Measurements from ENCODE around the gene SLC4A4. TPM values are rescaled to one million over a fixed set of nuclear protein-coding genes. Genes with fewer than 3 reads are reported as not detected.
"Not testable (repeated sequence)": the region's sequence is repeated elsewhere in the genome, so short reads cannot be mapped to it uniquely, and the experiment has no call there.

Gene SLC4A4
- polyA plus RNA-seq, 1 donor = 11.2 TPM

DNA sequence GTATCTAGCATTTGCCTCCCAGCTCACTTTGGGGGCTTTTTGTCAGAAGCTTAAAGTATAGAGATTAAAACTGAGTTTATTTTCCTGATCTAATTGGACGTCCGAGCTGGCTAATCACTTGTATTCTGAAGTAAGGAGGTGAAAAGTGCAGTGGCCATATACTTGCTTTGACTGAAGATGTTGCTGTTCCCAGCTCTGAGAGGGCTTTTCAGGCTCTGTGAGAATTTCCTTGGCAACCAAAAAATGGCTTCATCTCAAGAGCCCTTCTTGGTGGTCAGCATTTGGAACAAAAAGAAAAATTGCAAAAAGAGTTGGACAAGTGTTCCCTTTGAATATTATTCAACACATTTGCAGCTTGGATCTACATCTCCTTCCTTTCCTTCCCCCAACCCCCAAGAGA lies 67.0 kb downstream of the SLC4A4 start:
- H3K27me3 ChIP-seq (ENCODE audit: control insufficient read depth, insufficient read depth, low read length) = no peaks in the 10 kb centered on the region
- no CpG with 5 or more reads among the region's 2 CpGs for WGBS (ENCODE audit: insufficient coverage, low lambda C conversion rate)
- H3K36me3 ChIP-seq (ENCODE audit: control insufficient read depth, insufficient read depth, low read length) = no peaks in the 10 kb centered on the region
- no peak for DNase-seq
- H3K9me3 ChIP-seq (ENCODE audit: control insufficient read depth, low read depth, low read length) = no peaks in the 10 kb centered on the region
- H3K27ac ChIP-seq (ENCODE audit: low read length) = no peak overlapping the region
- H3K4me1 ChIP-seq (ENCODE audit: control insufficient read depth, insufficient read depth, low read length) = no peaks in the 10 kb centered on the region
- no peak overlapping the region for H3K4me3 ChIP-seq (ENCODE audit: low read length)

DNA sequence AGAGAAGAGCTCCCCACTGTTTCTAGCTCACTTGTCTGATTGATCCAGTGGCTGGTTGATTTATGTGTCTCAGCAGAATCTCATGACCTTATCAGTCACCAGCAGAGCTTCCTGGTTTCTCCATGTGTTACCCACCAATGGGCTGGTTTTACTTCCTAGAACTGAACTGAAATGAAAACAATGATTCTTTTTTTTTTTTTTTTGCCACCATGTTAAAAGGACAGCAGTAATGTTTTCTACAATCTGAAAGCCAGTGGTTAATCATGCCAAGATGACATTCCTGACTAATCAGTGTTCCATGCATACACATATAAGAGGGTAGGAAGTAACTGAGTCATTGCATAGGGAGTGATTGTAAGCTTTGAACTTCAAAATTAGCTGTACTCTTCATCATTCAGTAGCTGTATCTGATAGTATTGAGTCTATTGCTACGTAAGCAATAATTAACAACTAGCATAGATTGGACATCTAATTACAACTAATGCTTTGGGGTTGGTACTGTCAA lies 67.7 kb downstream of the SLC4A4 start:
- WGBS (ENCODE audit: insufficient coverage, low lambda C conversion rate) = no CpG with 5 or more reads among the region's 1 CpG
- Histone ChIP-seq H3K36me3 (ENCODE audit: control insufficient read depth, insufficient read depth, low read length) (no peaks in the 10 kb centered on the region), H3K27me3 (ENCODE audit: control insufficient read depth, insufficient read depth, low read length) (no peaks in the 10 kb centered on the region), H3K4me3 (ENCODE audit: low read length) (no peak overlapping the region), H3K27ac (ENCODE audit: low read length) (no peak overlapping the region), H3K9me3 (ENCODE audit: control insufficient read depth, low read depth, low read length) (no peaks in the 10 kb centered on the region), H3K4me1 (ENCODE audit: control insufficient read depth, insufficient read depth, low read length) (no peaks in the 10 kb centered on the region)
- no peak for DNase-seq

DNA sequence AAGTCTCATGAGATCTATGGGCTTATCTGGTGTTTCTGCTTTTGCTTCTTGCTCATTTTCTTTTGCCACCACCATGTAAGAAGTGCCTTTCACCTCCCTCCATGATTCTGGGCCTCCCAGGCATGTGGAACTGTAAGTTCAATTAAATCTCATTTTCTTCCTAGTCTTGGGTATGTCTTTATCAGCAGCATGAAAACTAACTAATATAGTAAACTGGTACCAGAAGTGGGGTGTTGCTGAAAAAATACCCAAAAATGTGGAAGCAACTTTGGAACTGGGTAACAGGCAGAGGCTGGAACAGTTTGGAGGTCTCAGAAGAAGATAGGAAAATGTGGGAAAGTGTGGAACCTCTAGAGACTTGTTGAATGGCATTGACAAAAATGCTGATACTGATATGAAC lies 70.1 kb downstream of the SLC4A4 start:
- not testable (repeated sequence) for H3K4me1 ChIP-seq (ENCODE audit: control insufficient read depth, insufficient read depth, low read length); H3K27me3 ChIP-seq (ENCODE audit: control insufficient read depth, insufficient read depth, low read length); H3K4me3 ChIP-seq (ENCODE audit: low read length); DNase-seq; H3K36me3 ChIP-seq (ENCODE audit: control insufficient read depth, insufficient read depth, low read length); H3K9me3 ChIP-seq (ENCODE audit: control insufficient read depth, low read depth, low read length); H3K27ac ChIP-seq (ENCODE audit: low read length)

DNA sequence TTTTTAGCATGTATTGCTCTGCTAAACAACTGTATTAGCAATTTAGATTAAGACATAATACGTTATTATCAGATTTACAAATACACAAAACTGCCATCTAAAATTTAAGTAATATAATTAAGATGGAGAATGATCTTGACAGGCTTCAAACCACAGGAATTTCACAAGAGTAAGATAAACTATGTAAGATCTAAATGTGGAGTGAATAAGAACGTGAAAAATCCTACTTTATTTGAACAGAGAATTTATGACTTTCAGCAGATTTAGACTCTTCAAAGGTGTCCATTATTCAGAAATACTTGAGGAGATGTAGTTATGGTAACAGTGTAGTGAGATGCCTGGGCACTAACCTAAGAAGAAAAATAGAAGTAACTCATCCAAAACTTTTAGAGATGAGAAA lies 73.2 kb downstream of the SLC4A4 start:
- DNase-seq = no peak

DNA sequence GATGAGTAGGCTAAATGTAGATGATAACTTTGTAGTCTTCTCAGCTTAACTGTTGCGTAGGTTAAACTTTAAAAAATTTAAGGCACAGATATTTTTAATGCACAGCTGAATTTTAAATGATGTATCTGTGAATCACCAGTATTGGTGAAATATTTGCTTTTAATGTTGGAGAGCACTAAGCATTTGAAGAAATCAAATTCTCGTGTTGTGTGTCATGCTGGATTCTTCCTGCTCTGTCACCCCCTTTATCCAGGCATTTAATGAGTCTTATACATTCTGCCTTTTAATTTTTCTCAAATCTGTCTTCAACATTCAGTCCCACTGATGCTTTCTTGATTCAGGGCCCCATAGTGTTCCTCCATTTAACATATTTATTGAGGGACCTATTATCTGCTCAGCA lies 76.7 kb downstream of the SLC4A4 start:
- Histone ChIP-seq H3K27ac (ENCODE audit: low read length) (no peak overlapping the region), H3K4me1 (ENCODE audit: control insufficient read depth, insufficient read depth, low read length) (no peaks in the 10 kb centered on the region), H3K9me3 (ENCODE audit: control insufficient read depth, low read depth, low read length) (no peaks in the 10 kb centered on the region), H3K27me3 (ENCODE audit: control insufficient read depth, insufficient read depth, low read length) (no peaks in the 10 kb centered on the region), H3K36me3 (ENCODE audit: control insufficient read depth, insufficient read depth, low read length) (no peaks in the 10 kb centered on the region), H3K4me3 (ENCODE audit: low read length) (no peak overlapping the region)
- no peak for DNase-seq
- WGBS (ENCODE audit: insufficient coverage, low lambda C conversion rate) = 100% methylated on average over 1 of the region's 2 CpGs

More for the DNA sequence above, 73.2 kb downstream of the SLC4A4 start:
- H3K27me3 ChIP-seq (ENCODE audit: control insufficient read depth, insufficient read depth, low read length) = no peaks in the 10 kb centered on the region
- no peak overlapping the region for H3K4me3 ChIP-seq (ENCODE audit: low read length)
- no peak overlapping the region for H3K27ac ChIP-seq (ENCODE audit: low read length)
- WGBS (ENCODE audit: insufficient coverage, low lambda C conversion rate) = 83% methylated on average over 2 of the region's 2 CpGs
- H3K9me3 ChIP-seq (ENCODE audit: control insufficient read depth, low read depth, low read length) = no peaks in the 10 kb centered on the region
- H3K36me3 ChIP-seq (ENCODE audit: control insufficient read depth, insufficient read depth, low read length) = no peaks in the 10 kb centered on the region
- no peaks in the 10 kb centered on the region for H3K4me1 ChIP-seq (ENCODE audit: control insufficient read depth, insufficient read depth, low read length)

DNA sequence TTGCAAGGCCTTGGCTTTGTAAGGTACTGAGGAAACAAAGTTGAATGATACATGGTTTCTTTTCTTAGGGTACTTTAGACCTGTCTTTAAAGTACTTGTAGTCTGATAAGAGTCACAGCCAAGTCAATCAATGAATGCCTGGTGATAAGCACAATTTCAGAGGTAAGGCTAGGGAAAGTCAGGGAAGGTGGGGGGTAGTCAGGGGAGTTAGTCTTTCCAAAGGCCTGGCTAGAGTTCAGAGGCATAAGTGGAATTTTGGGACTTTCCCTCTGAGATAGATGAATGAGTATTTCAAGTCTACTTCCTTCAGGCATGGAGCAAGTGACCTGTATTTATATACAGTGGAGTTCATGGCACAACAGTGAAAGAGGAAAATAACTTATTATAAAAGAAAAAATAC lies 78.3 kb downstream of the SLC4A4 start:
- no peaks in the 10 kb centered on the region for H3K4me1 ChIP-seq (ENCODE audit: control insufficient read depth, insufficient read depth, low read length)
- H3K36me3 ChIP-seq (ENCODE audit: control insufficient read depth, insufficient read depth, low read length) = no peaks in the 10 kb centered on the region
- no peak overlapping the region for H3K27ac ChIP-seq (ENCODE audit: low read length)
- no peaks in the 10 kb centered on the region for H3K27me3 ChIP-seq (ENCODE audit: control insufficient read depth, insufficient read depth, low read length)
- peak; percentile 11 to 71 for DNase-seq
- no peaks in the 10 kb centered on the region for H3K9me3 ChIP-seq (ENCODE audit: control insufficient read depth, low read depth, low read length)
- no peak overlapping the region for H3K4me3 ChIP-seq (ENCODE audit: low read length)

DNA sequence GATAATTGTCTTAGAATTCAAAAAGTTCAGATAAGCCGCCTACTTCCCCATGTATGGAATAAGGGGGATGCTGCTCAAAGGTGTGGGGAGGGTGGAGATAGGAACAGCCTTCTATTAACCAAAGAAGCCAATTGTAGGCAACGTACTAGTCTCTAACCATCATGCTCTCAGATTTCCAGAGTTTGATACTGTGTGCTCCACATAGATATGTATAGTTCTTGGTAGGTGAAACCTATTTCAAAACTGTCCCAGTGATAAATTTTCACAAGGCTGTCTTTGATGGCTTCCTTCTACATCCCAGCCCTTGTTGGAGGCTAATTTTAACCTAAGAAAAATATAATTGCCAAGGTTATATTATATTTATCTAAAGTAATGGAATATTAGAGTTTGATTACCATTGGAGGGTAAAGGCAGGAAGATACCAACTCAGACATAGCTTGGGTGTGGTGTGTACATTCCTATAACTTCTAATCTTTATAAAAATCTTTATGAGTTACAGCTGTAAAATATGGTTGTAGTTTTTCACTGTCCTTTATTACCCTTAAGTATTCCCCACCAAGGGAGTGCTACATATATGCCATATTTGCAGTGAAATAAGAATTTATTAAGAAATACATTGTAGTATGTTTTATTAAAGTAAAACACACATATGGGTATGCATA lies 87.7 kb downstream of the SLC4A4 start:
- H3K36me3 ChIP-seq (ENCODE audit: control insufficient read depth, insufficient read depth, low read length) = no peaks in the 10 kb centered on the region
- H3K4me1 ChIP-seq (ENCODE audit: control insufficient read depth, insufficient read depth, low read length) = no peaks in the 10 kb centered on the region
- H3K27me3 ChIP-seq (ENCODE audit: control insufficient read depth, insufficient read depth, low read length) = no peaks in the 10 kb centered on the region
- no peak overlapping the region for H3K4me3 ChIP-seq (ENCODE audit: low read length)
- H3K27ac ChIP-seq (ENCODE audit: low read length) = no peak overlapping the region
- H3K9me3 ChIP-seq (ENCODE audit: control insufficient read depth, low read depth, low read length) = no peaks in the 10 kb centered on the region
- DNase-seq = no peak
- 100% methylated on average over 1 of the region's 2 CpGs for WGBS (ENCODE audit: insufficient coverage, low lambda C conversion rate)

DNA sequence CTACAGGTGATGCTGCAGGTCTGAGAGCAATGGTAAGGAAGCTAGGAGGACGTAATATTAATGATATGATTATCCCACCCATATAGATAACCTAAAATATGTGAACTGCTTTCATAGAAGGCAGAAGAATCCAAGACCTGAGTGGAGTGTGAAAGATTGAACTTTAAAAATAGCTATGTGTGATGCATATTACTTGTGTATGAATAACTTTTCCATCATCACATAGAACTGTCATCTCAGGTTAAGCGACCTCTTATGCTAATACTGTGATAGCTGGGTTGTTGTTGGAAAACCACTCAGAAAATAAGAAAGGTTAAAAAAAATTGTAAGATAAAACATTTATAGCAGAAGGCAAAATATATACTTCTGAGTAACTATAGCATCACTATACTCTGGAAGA lies 90.3 kb downstream of the SLC4A4 start:
- Histone ChIP-seq H3K36me3 (ENCODE audit: control insufficient read depth, insufficient read depth, low read length) (no peaks in the 10 kb centered on the region), H3K27ac (ENCODE audit: low read length) (no peak overlapping the region), H3K4me1 (ENCODE audit: control insufficient read depth, insufficient read depth, low read length) (no peaks in the 10 kb centered on the region), H3K9me3 (ENCODE audit: control insufficient read depth, low read depth, low read length) (no peaks in the 10 kb centered on the region), H3K4me3 (ENCODE audit: low read length) (no peak overlapping the region), H3K27me3 (ENCODE audit: control insufficient read depth, insufficient read depth, low read length) (no peaks in the 10 kb centered on the region)
- no peak for DNase-seq
- 100% methylated on average over 1 of the region's 2 CpGs for WGBS (ENCODE audit: insufficient coverage, low lambda C conversion rate)

DNA sequence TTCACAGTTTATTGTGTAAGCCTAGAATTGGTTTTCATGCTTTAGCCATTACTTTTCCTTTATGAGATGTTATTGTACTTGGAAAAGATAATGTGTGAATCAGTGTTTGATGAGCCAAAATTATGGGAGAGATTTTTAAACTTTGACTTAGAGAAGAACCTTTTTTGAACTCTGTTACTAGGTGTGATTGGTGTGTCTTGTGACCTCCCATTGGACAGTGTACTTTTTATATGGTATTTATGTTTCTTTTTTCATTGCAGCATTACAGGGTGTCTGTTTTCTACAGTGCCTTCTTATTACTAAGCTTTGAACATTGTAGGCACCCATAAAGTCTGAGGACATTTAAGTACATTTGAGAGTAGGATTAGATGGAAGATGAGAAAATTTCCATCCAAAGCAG lies 91.1 kb downstream of the SLC4A4 start:
- Histone ChIP-seq H3K36me3 (ENCODE audit: control insufficient read depth, insufficient read depth, low read length) (no peaks in the 10 kb centered on the region), H3K4me3 (ENCODE audit: low read length) (no peak overlapping the region), H3K27ac (ENCODE audit: low read length) (no peak overlapping the region), H3K4me1 (ENCODE audit: control insufficient read depth, insufficient read depth, low read length) (no peaks in the 10 kb centered on the region), H3K27me3 (ENCODE audit: control insufficient read depth, insufficient read depth, low read length) (no peaks in the 10 kb centered on the region), H3K9me3 (ENCODE audit: control insufficient read depth, low read depth, low read length) (no peaks in the 10 kb centered on the region)
- no peak for DNase-seq

DNA sequence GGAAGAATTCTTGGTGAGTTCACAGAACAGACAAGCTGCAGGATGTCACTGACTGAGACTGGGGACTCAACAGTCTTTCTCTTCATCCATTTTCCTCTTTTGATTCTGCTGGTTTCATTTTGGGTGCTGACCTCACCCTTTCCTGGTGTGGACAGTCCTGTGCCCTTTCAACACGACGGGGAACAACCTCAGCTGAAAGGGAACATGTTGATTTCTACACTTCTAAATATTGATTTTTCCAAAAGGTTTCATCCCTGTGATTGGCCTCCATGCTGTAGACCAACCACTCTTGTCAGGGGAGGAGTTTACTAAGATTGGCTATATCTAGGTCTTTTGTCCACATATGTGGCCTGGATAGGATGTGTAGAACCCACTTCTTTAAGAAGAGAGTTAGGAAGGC lies 91.8 kb downstream of the SLC4A4 start:
- H3K4me3 ChIP-seq (ENCODE audit: low read length) = no peak overlapping the region
- H3K27me3 ChIP-seq (ENCODE audit: control insufficient read depth, insufficient read depth, low read length) = no peaks in the 10 kb centered on the region
- no peaks in the 10 kb centered on the region for H3K4me1 ChIP-seq (ENCODE audit: control insufficient read depth, insufficient read depth, low read length)
- H3K36me3 ChIP-seq (ENCODE audit: control insufficient read depth, insufficient read depth, low read length) = no peaks in the 10 kb centered on the region
- no CpG with 5 or more reads among the region's 2 CpGs for WGBS (ENCODE audit: insufficient coverage, low lambda C conversion rate)
- H3K9me3 ChIP-seq (ENCODE audit: control insufficient read depth, low read depth, low read length) = no peaks in the 10 kb centered on the region
- no peak for DNase-seq
- H3K27ac ChIP-seq (ENCODE audit: low read length) = no peak overlapping the region

DNA sequence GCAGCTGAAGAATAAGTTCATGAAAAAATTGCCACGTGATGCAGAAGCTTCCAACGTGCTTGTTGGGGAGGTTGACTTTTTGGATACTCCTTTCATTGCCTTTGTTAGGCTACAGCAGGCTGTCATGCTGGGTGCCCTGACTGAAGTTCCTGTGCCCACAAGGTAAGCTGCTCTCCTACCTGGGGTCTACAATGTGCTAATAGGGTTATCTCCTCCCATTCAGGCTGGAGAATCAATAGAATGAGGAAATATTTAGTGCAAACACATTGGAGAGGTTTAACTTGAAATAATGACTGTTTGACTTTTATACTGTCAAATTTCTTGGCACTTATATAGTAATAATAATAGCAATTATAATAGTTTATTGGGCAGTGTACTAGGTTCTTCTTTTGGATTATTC lies 101.8 kb downstream of the SLC4A4 start:
- no CpG with 5 or more reads among the region's 2 CpGs for WGBS (ENCODE audit: insufficient coverage, low lambda C conversion rate)
- DNase-seq = no peak
- Histone ChIP-seq H3K9me3 (ENCODE audit: control insufficient read depth, low read depth, low read length) (no peaks in the 10 kb centered on the region), H3K4me1 (ENCODE audit: control insufficient read depth, insufficient read depth, low read length) (peaks cover 21% of the 10 kb centered on the region), H3K27ac (ENCODE audit: low read length) (peak overlapping the region; percentile 83), H3K4me3 (ENCODE audit: low read length) (no peak overlapping the region), H3K27me3 (ENCODE audit: control insufficient read depth, insufficient read depth, low read length) (no peaks in the 10 kb centered on the region), H3K36me3 (ENCODE audit: control insufficient read depth, insufficient read depth, low read length) (no peaks in the 10 kb centered on the region)

Measured in large intestine (tissue), 3 donors.